LNCaP clone FGC (cell line): ENCODE measurements around the gene SMC3.

ENCODE experiments used
- DNase-seq: peaks from one replicate; pipeline ENCODE4 v3.0.0-alpha.2; 2011; ENCODE audit warnings: low read depth
- H3K4me3 ChIP-seq: 2 replicates; pipeline ENCODE4 v1.5.1; 2011; ENCODE audit warnings: mild to moderate bottlenecking, low read depth, low read length, control low read depth
- TF ChIP-seq, protein P1 (sequence below): IDR thresholded peaks from 2 replicates; pipeline ENCODE4 v1.5.1; 2012; ENCODE audit warnings: mild to moderate bottlenecking; ENCODE audit not compliant: control insufficient read depth, insufficient read depth; ENCODE audit errors: extremely low read depth

The SMC3 gene

DNA sequence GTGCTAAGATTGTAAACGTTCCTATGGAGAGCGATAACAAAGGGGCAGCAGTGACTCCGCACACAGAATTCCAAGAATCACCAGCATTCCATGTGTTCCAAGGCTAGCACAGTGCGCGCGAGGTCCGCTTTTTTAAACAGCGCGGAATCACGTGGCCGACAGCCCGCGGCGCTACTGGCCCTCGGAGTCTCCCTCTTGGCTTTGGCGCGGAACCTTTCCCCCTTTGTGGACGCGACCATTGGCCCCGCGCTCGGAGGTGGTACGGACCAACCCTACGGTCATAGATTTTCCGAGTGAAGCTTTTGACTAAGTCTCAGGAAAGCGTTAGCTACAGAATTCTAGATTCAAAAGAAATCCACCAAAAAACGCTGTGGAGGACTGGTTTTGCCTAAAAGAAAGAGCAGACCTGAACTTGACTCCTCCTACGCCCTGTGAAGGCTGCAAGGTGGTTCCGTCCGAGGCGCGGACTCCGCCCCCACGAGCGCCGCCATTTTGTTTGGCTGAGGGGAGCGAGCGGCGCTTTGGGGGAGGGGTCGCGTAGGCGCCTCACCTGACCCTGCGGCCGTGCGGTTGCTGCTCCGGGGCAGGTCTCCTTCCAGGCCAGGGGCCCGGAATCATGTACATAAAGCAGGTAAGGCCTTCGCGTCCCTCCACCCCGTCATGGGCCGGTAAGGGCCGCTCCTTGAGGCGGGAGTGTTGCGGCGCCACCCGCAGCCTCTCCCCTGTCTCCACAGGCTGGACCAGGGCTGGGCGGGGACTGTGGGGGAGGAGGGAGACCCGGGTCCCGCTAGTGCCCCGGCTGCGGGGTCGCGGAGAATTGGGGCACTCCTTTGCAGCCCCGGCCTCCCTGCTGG is at the start of gene SMC3:
Gene SMC3 (plus strand): TSS at position 495 of the 854 bp plus-strand sequence. CDS start 122 bp downstream, at position 617.
- peak within 1 kb of the TSS; percentile 84 for H3K4me3 ChIP-seq
- DNase-seq, result peak; percentile 86
- TF ChIP-seq, protein P1, sequence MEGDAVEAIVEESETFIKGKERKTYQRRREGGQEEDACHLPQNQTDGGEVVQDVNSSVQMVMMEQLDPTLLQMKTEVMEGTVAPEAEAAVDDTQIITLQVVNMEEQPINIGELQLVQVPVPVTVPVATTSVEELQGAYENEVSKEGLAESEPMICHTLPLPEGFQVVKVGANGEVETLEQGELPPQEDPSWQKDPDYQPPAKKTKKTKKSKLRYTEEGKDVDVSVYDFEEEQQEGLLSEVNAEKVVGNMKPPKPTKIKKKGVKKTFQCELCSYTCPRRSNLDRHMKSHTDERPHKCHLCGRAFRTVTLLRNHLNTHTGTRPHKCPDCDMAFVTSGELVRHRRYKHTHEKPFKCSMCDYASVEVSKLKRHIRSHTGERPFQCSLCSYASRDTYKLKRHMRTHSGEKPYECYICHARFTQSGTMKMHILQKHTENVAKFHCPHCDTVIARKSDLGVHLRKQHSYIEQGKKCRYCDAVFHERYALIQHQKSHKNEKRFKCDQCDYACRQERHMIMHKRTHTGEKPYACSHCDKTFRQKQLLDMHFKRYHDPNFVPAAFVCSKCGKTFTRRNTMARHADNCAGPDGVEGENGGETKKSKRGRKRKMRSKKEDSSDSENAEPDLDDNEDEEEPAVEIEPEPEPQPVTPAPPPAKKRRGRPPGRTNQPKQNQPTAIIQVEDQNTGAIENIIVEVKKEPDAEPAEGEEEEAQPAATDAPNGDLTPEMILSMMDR, result no peak

DNA sequence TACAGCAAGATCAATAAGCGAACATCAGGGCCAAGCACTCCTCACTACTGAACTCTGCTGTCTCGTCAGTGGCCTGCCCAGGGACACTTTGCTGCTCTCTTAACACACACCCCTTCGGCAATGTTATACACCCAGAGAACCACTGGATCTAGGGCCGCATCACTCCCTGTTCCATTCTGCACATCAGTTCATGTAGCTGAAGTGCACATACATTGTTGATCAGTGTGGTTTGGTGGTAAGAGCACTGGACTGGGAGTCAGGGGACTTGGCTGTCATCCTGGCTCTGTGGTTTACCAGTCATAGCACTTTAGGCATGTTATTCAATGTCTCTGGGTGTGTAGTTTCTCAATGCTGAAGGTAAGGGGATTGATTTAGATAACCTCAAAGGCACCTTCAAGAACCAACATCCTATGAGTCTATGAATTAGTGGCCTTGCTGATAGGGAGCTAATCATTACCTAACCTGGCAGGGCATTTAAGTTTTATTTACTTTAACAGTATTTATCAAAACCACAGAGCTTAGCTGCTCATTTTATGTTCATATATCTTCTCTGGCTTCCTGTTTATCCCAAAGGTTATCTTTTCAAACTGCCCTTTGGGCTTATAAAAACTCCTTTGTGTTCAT is 45.0 kb upstream of the SMC3 start:
- H3K4me3 ChIP-seq, result no peak overlapping the region
- no peak for DNase-seq
- TF ChIP-seq, protein P1, result no peak

DNA sequence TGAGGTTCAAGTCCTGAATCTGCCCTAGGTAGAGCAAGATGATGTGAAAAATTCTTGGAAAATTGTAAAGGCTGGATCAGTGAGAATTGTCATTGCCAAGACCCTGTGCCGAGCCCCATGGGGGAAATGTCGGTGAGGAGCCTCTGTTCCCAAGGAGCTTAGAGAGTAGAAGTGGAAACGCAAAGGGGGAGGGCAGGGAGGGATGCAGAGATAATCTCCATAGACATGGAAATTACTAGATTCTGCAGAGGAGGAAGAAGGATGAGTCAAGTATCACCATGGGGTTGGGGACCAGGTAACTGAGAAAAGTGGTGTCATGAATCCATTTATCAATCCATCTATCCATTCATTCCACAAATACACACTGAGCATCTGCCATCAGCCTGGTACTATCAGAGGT is 43.8 kb upstream of the SMC3 start:
- TF ChIP-seq, protein P1, result no peak
- no peak for DNase-seq
- no peak overlapping the region for H3K4me3 ChIP-seq

DNA sequence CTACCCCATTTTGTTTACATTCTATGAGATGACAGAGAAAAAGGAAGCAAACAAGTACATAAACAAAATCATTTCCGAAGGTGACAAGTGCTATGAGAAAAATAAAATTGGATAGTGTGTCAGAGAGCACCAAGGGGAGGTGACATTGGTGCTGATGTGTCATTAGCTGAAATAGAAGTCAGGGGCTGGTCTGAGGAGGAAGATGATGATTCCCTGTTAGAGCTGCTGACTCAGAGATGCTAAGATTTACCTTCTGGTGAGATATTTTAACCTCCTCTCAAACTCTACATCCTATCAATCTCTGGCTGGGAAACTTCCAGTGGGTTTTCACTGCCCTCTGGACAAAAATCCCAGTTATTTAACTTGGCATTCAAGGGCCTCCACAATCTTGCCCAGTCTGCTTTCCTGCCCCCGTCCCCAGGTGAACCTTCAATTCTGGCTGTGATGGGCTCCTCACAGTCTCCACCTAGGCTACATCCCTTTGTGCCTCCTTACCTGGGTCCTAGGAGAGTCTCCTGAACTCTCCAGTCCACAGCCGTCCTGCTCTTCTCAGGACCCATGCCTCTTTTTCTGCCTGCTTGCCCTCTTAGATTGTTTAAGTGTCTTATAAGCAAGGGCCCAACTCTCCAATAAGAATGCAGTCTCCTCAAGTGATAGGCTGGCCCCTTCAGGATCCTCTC is 43.2 kb upstream of the SMC3 start:
- no peak for DNase-seq
- TF ChIP-seq, protein P1, result no peak
- H3K4me3 ChIP-seq, result no peak overlapping the region

DNA sequence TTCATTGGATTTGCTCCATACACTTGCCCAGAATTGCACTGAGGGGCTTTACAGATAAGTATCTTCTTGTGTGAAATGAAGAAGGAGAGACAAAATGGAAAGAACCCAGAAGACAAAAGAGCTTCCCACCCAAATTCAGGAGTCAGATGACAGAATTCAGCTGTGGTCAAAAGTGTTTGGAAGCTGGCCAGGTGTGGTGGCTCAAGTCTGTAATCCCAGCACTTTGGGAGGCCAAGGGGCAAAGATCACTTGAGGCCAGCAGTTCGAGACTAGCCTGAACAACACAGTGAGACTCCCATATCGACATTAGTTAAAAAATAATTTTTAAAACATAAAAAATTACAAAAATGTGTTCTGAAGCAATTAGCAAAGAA is 42.6 kb upstream of the SMC3 start:
- H3K4me3 ChIP-seq, result no peak overlapping the region
- DNase-seq, result no peak
- TF ChIP-seq, protein P1, result no peak

DNA sequence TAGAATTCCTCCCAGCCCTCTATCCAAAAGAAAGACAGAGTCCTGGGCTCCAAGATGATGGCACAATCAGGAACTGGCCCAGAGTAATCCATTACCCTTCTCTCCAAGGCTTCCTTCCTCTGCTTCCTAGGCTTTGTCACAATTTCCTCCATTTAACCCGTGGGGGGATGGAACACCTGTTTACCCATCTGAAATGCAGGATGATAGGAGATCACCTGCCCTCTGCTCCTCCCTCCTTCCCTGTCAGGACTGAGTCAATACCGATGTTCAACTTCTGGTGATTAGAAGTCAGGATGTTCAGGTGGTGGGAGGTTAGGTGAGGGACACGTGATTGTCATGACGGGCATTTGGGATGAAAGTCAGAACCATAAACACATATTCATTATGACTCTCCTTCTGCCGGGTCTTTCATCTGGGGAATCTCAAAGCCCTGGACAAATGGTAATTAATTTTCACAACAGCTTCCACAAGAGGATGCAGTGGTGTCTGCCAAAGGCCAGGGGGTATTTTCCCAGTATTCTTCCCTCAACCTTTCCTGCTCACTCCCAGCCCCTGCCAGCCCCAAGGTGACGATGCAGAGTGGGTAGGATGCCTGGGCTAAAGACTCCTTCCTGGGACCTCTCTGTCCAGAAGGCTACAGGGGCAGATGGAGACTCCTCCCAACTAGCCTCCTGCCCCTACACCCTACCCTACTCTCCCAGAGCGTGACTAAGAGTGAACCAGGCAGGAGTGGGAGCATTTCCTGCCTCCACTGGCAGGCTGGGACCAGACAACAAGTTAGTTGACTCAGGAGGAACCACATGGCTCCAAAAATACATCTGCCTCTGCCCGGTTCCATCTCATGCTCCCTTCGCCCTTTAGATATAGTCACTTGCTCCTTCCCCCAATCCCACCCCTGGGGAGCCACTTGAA is 41.9 kb upstream of the SMC3 start:
- no peak overlapping the region for H3K4me3 ChIP-seq
- TF ChIP-seq, protein P1, result no peak
- no peak for DNase-seq
